Stimulated activated naive B cell treated with anti-CD40 and anti-IgM and Interleukin-4, amounts not matched to agents 10 μg/mL and 1 μg/mL and 100 μg/mL, for 72 hours (primary cell): ENCODE results near the gene MX1.

Source experiments
- ATAC-seq, 2 donors: fragments of 150-1000 bp; cut with Tn5 transposase; replicated peaks; 2 replicates each; pipeline ENCODE4 v1.10.0; 2021; ENCODE audit warnings: moderate library complexity in 1 of 2
- DNase-seq: peaks from one replicate; pipeline ENCODE4 v3.0.0; 2021
- H3K27ac Mint-ChIP-seq: one replicate; pipeline ENCODE4 v1.8.0; 2022; ENCODE audit warnings: mild to moderate bottlenecking, mixed read lengths
- H3K27me3 Mint-ChIP-seq, 2 donors: one replicate each; pipeline ENCODE4 v1.8.0; 2022; ENCODE audit warnings: mixed read lengths in 2 of 2
- H3K36me3 Mint-ChIP-seq, 2 donors: one replicate each; pipeline ENCODE4 v1.8.0; 2022; ENCODE audit warnings: mixed read lengths in 2 of 2, mild to moderate bottlenecking in 1 of 2
- H3K4me1 Mint-ChIP-seq, 2 donors: one replicate each; pipeline ENCODE4 v1.8.0; 2022; ENCODE audit warnings: mixed read lengths in 2 of 2, mild to moderate bottlenecking in 1 of 2
- H3K4me3 Mint-ChIP-seq, 2 donors: one replicate each; pipeline ENCODE4 v1.8.0; 2022; ENCODE audit warnings: mild to moderate bottlenecking in 2 of 2, mixed read lengths in 2 of 2, moderate library complexity in 1 of 2
- H3K9me3 Mint-ChIP-seq, 2 donors: one replicate each; pipeline ENCODE4 v1.8.0; 2022; ENCODE audit warnings: mixed read lengths in 2 of 2, mild to moderate bottlenecking in 1 of 2

The MX1 gene

GRCh38 chr21:41431788-41432548 lies 5.9 kb downstream of the MX1 start:
- peaks cover 16 to 17% of the 10 kb centered on the region in 2 donors for H3K9me3 Mint-ChIP-seq
- H3K36me3 Mint-ChIP-seq: peaks cover 42 to 45% of the 10 kb centered on the region in 2 donors
- DNase-seq: peak; percentile 59
- peak overlapping the region; percentile 65 for H3K27ac Mint-ChIP-seq
- ATAC-seq: peak; percentile 98 to 99
- peaks cover 30 to 50% of the 10 kb centered on the region in 2 donors for H3K4me1 Mint-ChIP-seq
- H3K27me3 Mint-ChIP-seq: no peaks in the 10 kb centered on the region
- H3K4me3 Mint-ChIP-seq: peak overlapping the region; percentile 19 to 62

GRCh38 chr21:41432562-41433460 lies 6.8 kb downstream of the MX1 start:
- ATAC-seq: no peak
- DNase-seq: no peak
- Mint-ChIP-seq H3K27ac (peak overlapping the region; percentile 67), H3K9me3 (peaks cover 16 to 17% of the 10 kb centered on the region in 2 donors), H3K4me3 (no peak overlapping the region), H3K36me3 (peaks cover 44 to 50% of the 10 kb centered on the region in 2 donors), H3K4me1 (peaks cover 25 to 41% of the 10 kb centered on the region in 2 donors), H3K27me3 (no peaks in the 10 kb centered on the region)

- Mint-ChIP-seq H3K9me3 (peaks cover 16 to 17% of the 10 kb centered on the region in 2 donors), H3K36me3 (peaks cover 44 to 56% of the 10 kb centered on the region in 2 donors), H3K4me1 (peaks cover 18 to 34% of the 10 kb centered on the region in 2 donors), H3K4me3 (no peak overlapping the region), H3K27me3 (no peaks in the 10 kb centered on the region), H3K27ac (no peak overlapping the region)
- no peak for ATAC-seq
- DNase-seq: no peak
Measured at GRCh38 chr21:41433566-41433965, 7.5 kb downstream of the MX1 start.

DNA sequence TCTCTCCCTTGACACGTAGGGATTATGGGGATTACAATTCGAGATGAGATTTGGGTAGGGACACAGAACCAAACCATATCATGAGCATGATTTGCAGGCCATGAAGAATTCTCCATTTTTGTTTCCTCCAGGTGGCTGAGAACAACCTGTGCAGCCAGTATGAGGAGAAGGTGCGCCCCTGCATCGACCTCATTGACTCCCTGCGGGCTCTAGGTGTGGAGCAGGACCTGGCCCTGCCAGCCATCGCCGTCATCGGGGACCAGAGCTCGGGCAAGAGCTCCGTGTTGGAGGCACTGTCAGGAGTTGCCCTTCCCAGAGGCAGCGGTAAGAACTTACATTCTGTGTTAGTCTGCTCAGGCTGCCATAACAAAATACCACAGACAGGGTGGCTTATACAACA lies 9.7 kb downstream of the MX1 start:
- peaks cover 44 to 67% of the 10 kb centered on the region in 2 donors for H3K36me3 Mint-ChIP-seq
- ATAC-seq (no peak), DNase-seq (no peak)
- H3K4me1 Mint-ChIP-seq: peaks cover 9 to 25% of the 10 kb centered on the region in 2 donors
- H3K27ac Mint-ChIP-seq: no peak overlapping the region
- H3K27me3 Mint-ChIP-seq: no peaks in the 10 kb centered on the region
- H3K9me3 Mint-ChIP-seq: peaks cover 16 to 17% of the 10 kb centered on the region in 2 donors
- no peak overlapping the region for H3K4me3 Mint-ChIP-seq

GRCh38 chr21:41437729-41438128 lies 11.7 kb downstream of the MX1 start:
- Mint-ChIP-seq H3K36me3 (peaks cover 54 to 77% of the 10 kb centered on the region in 2 donors), H3K27ac (no peak overlapping the region), H3K4me3 (no peak overlapping the region), H3K4me1 (peaks cover 3 to 8% of the 10 kb centered on the region in 2 donors), H3K9me3 (peaks cover 16 to 17% of the 10 kb centered on the region in 2 donors), H3K27me3 (no peaks in the 10 kb centered on the region)
- no peak for DNase-seq
- no peak for ATAC-seq

GRCh38 chr21:41438425-41439113 lies 12.5 kb downstream of the MX1 start:
- H3K27ac Mint-ChIP-seq: no peak overlapping the region
- no peak overlapping the region for H3K4me3 Mint-ChIP-seq
- H3K4me1 Mint-ChIP-seq: no peaks in the 10 kb centered on the region
- DNase-seq (no peak), ATAC-seq (no peak)
- H3K36me3 Mint-ChIP-seq: peaks cover 46 to 76% of the 10 kb centered on the region in 2 donors
- peaks cover 11 to 17% of the 10 kb centered on the region in 2 donors for H3K9me3 Mint-ChIP-seq
- no peaks in the 10 kb centered on the region for H3K27me3 Mint-ChIP-seq

DNA sequence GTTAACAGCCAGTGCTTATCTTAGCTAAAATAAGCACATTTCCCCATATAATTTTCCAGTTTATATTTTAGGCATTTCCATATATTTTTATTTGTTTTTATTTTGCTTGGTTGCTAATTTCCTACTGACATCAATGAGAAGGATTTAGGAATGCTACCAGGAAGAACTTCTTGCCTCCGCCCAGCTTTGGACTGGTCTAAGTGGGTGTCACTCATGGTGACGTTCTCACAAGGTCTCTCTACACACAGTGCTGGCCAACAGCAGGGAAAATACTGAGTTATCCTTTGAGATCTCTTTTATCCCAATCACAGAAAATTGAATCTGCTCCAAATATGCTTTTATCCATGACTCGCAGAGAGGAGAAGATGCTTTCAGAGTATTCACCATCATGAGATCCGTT lies 13.2 kb downstream of the MX1 start:
- peaks cover 11 to 16% of the 10 kb centered on the region in 2 donors for H3K9me3 Mint-ChIP-seq
- H3K36me3 Mint-ChIP-seq: peaks cover 46 to 71% of the 10 kb centered on the region in 2 donors
- ATAC-seq (no peak), DNase-seq (no peak)
- H3K27ac Mint-ChIP-seq: no peak overlapping the region
- no peaks in the 10 kb centered on the region for H3K4me1 Mint-ChIP-seq
- H3K27me3 Mint-ChIP-seq: no peaks in the 10 kb centered on the region
- no peak overlapping the region for H3K4me3 Mint-ChIP-seq

GRCh38 chr21:41441546-41441945 lies 15.5 kb downstream of the MX1 start:
- H3K27ac Mint-ChIP-seq: no peak overlapping the region
- no peaks in the 10 kb centered on the region for H3K27me3 Mint-ChIP-seq
- no peak for ATAC-seq
- peaks cover 29 to 61% of the 10 kb centered on the region in 2 donors for H3K36me3 Mint-ChIP-seq
- no peaks in the 10 kb centered on the region for H3K9me3 Mint-ChIP-seq
- no peak for DNase-seq
- H3K4me1 Mint-ChIP-seq: no peaks in the 10 kb centered on the region
- H3K4me3 Mint-ChIP-seq: no peak overlapping the region

DNA sequence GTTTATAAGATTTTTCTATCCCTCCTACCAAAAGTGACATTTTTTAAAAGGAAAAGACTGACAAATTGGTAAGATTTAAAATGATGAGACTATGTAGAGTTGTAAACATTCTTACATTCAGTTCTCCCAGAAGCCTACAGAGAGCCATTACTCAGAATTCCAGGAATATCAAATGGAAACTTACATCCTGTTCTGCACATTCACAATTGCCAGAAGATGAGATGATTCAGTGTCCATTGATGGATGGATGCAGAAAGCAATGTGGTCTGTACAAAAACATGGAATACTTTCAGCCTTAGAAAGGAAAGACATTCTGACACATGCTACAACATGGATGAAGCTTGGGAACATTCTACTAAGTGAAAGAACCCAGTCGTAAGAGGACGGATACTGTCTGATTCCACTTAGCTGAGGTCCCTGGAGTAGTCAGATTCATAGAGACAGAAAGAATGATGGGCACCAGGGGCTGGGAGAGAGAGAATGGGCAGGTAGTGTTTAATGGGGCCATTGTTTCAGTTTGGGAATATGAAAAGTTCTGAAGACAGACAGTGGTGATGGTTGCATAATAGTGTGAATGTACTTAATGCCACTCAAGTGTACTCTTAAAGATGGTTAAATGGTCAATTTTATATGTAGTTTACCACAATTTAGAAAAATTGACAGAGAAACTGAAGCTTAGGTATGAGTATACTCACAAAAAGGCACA lies 16.6 kb downstream of the MX1 start:
- Mint-ChIP-seq H3K4me1 (no peaks in the 10 kb centered on the region), H3K27ac (no peak overlapping the region), H3K36me3 (peaks cover 32 to 63% of the 10 kb centered on the region in 2 donors), H3K9me3 (no peaks in the 10 kb centered on the region), H3K27me3 (no peaks in the 10 kb centered on the region), H3K4me3 (no peak overlapping the region)
- DNase-seq: no peak
- no peak for ATAC-seq

DNA sequence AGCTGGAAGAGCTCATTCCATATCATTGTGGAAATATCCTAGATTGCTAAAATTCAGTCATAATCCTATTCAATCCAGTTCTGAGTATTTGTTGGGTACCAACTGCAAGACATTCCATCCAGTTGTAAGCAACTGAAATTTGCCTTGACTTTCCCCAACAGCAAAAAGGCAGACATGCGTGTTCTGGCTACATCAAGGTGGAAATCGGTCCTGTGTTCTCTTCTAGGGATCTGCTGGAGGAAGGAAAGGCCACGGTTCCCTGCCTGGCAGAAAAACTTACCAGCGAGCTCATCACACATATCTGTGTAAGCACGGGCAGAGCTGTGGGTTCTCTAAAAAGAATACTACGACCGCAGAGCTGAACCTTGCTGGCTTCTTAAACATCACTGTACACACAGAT lies 17.5 kb downstream of the MX1 start:
- ATAC-seq: no peak
- Mint-ChIP-seq H3K4me3 (no peak overlapping the region), H3K9me3 (no peaks in the 10 kb centered on the region), H3K27ac (no peak overlapping the region), H3K27me3 (no peaks in the 10 kb centered on the region), H3K4me1 (no peaks in the 10 kb centered on the region), H3K36me3 (peaks cover 26 to 61% of the 10 kb centered on the region in 2 donors)
- no peak for DNase-seq

- DNase-seq: no peak
- ATAC-seq: no peak
- Mint-ChIP-seq H3K27ac (no peak overlapping the region), H3K27me3 (no peaks in the 10 kb centered on the region), H3K4me3 (no peak overlapping the region), H3K36me3 (peaks cover 32 to 53% of the 10 kb centered on the region in 2 donors), H3K9me3 (no peaks in the 10 kb centered on the region), H3K4me1 (no peaks in the 10 kb centered on the region)
Measured at GRCh38 chr21:41444703-41445464, 18.8 kb downstream of the MX1 start.

- peaks cover 36 to 56% of the 10 kb centered on the region in 2 donors for H3K36me3 Mint-ChIP-seq
Measured at GRCh38 chr21:41445465-41445862, 19.4 kb downstream of the MX1 start.

DNA sequence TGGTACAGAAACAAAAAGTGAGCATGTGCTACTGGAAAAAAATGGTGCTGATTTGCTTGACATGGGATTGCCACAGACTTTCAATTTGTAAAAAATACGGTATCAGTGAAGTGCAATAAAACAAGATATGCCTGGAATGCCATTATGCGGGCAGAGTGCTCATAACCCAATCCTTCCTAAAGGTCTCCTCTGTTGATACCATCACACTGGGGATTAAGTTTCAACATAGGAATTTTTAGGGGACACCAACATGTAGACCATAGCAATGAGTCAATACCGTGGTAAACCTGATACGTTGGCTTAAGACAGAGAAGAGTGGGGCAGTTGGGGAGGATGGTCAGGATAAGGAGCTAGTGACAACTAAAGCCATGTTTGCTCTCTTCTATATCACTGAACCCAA lies 20.5 kb downstream of the MX1 start:
- Mint-ChIP-seq H3K36me3 (peaks cover 31 to 47% of the 10 kb centered on the region in 2 donors), H3K4me3 (no peak overlapping the region), H3K9me3 (no peaks in the 10 kb centered on the region), H3K27ac (peak overlapping the region; percentile 37), H3K4me1 (no peaks in the 10 kb centered on the region), H3K27me3 (no peaks in the 10 kb centered on the region)
- DNase-seq (no peak), ATAC-seq (no peak)

More at GRCh38 chr21:41445465-41445862, 19.4 kb downstream of the MX1 start:
- ATAC-seq (no peak), DNase-seq (no peak)
- Mint-ChIP-seq H3K27ac (no peak overlapping the region), H3K27me3 (no peaks in the 10 kb centered on the region), H3K4me3 (no peak overlapping the region), H3K9me3 (no peaks in the 10 kb centered on the region), H3K4me1 (no peaks in the 10 kb centered on the region)
